HepG2 (cell line): ENCODE data around the gene HIVEP2. TPM values are rescaled to one million over a fixed set of nuclear protein-coding genes. Genes with fewer than 3 reads are reported as not detected.
A peak's percentile ranks its signal among the peaks of the same experiment; 100 is the strongest.

Experiments used
- ATAC-seq: fragments of 200-7000 bp; cut with Tn5 transposase; 3 replicates; pipeline ENCODE4 v1.9.1; 2020; ENCODE audit warnings: mild to moderate bottlenecking, moderate library complexity
- BruUV-seq: library from RNA; stranded (reverse); fragments of 400-500 nt; replicated peaks from 2 replicates; lab custom pipeline; 2021; lab: Mats Ljungman, UMichigan
- CTCF ChIA-PET: fragments of 300-600 bp; formaldehyde crosslinking; extraction: SDS; loops from one replicate; lab custom pipeline; 2021; ENCODE audit warnings: low total read pairs, inconsistent platforms, low intra/inter-chr PET ratio; lab: Yijun Ruan, JAX
- POLR2A ChIA-PET: fragments of 350-600 bp; sonication (Branson Sonifier 250); formaldehyde crosslinking; loops from one replicate; lab custom pipeline; 2020; ENCODE audit warnings: antibody characterized with exemption, inconsistent platforms; lab: Yijun Ruan, JAX
- DNase-seq: peaks from one replicate; pipeline ENCODE4 v3.0.0-alpha.2; 2015; ENCODE audit warnings: low spot score
- FAIRE-seq: peaks from 3 replicates; lab custom pipeline; 2011; peaks lifted over from hg19 to GRCh38; lab: Jason Lieb, UNC
- H2AFZ ChIP-seq: one replicate; pipeline ENCODE4 v1.6.1; 2011; ENCODE audit warnings: low read length, inconsistent platforms
- H3K27ac ChIP-seq: fragments of 300-600 bp; 3 replicates; pipeline ENCODE4 v1.8.0; 2011; ENCODE audit warnings: mixed run types, mild to moderate bottlenecking, mixed read lengths, low read length, inconsistent platforms; ENCODE audit not compliant: insufficient read depth; ENCODE audit errors: extremely low read length
- H3K27me3 ChIP-seq, 2 experiments: fragments of 200-600 bp in 1 of 2; 2 replicates in 1 of 2; 3 replicates in 1 of 2; pipeline versions ENCODE4 v1.6.0 to v1.8.0; 2011; ENCODE audit warnings: low read length in 2 of 2, mild to moderate bottlenecking in 2 of 2, moderate library complexity in 2 of 2, inconsistent platforms in 1 of 2; ENCODE audit not compliant: insufficient read depth in 2 of 2, control insufficient read depth in 1 of 2
- H3K36me3 ChIP-seq, 2 experiments: fragments of 200-600 bp in 1 of 2; replicated peaks in 1 of 2; 2 replicates in 1 of 2; 3 replicates in 1 of 2; pipeline versions ENCODE4 v1.5.1 to v1.8.0; 2011; ENCODE audit warnings: low read length in 2 of 2, inconsistent platforms in 1 of 2; ENCODE audit not compliant: insufficient read depth in 2 of 2, control insufficient read depth in 1 of 2
- H3K4me1 ChIP-seq: 2 replicates; pipeline ENCODE4 v1.5.1; 2012; ENCODE audit warnings: low read length, inconsistent platforms; ENCODE audit not compliant: insufficient read depth
- H3K4me2 ChIP-seq: 2 replicates; pipeline ENCODE4 v1.6.0; 2011; ENCODE audit warnings: low read depth, low read length, inconsistent platforms
- H3K4me3 ChIP-seq, 3 experiments: fragments of 200-600 bp in 1 of 3; sonication (generic), shearing (Covaris generic) in 1 of 3; replicated peaks in 1 of 3; 2 replicates each; pipeline ENCODE4 v1.5.1; 2011 to 2016; ENCODE audit warnings: low read length in 3 of 3, inconsistent platforms in 2 of 3, low read depth in 2 of 3, mild to moderate bottlenecking in 2 of 3, control low read depth in 1 of 3, mixed read lengths in 1 of 3; ENCODE audit not compliant: insufficient read depth in 1 of 3
- H3K79me2 ChIP-seq: one replicate; pipeline ENCODE4 v1.6.1; 2011; ENCODE audit warnings: low read length, inconsistent platforms; ENCODE audit not compliant: insufficient read depth
- H3K9ac ChIP-seq: 2 replicates; pipeline ENCODE4 v1.6.0; 2011; ENCODE audit warnings: mild to moderate bottlenecking, low read depth, low read length, inconsistent platforms; ENCODE audit not compliant: insufficient read depth
- H3K9me3 ChIP-seq: 2 replicates; pipeline ENCODE4 v1.5.1; 2012; ENCODE audit warnings: mild to moderate bottlenecking, low read length
- H4K20me1 ChIP-seq: 2 replicates; pipeline ENCODE4 v1.6.0; 2011; ENCODE audit warnings: inconsistent platforms, mild to moderate bottlenecking, low read length, moderate library complexity; ENCODE audit not compliant: insufficient read depth
- DMTF1 ChIP-seq: sonication (generic); formaldehyde crosslinking; IDR thresholded peaks from 2 replicates; pipeline ENCODE4 v1.4.0; 2020; ENCODE audit warnings: mild to moderate bottlenecking, missing genetic modification reagents
- FLYWCH1 ChIP-seq: sonication (generic); formaldehyde crosslinking; IDR thresholded peaks from 2 replicates; pipeline ENCODE4 v1.8.1; 2023; ENCODE audit warnings: mild to moderate bottlenecking, missing genetic modification reagents
- JARID2 ChIP-seq: sonication (generic); formaldehyde crosslinking; IDR thresholded peaks from 2 replicates; pipeline ENCODE4 v1.8.1; 2023; ENCODE audit warnings: missing genetic modification reagents, inconsistent platforms; ENCODE audit not compliant: insufficient replicate concordance
- KDM3A ChIP-seq: IDR thresholded peaks from 2 replicates; pipeline ENCODE4 v1.6.1; 2018; ENCODE audit warnings: low read depth, missing compliant biosample characterization
- RAD21 ChIP-seq: fragments of 450-650 bp; formaldehyde crosslinking; IDR thresholded peaks from 2 replicates; pipeline ENCODE4 v1.5.0; 2020; ENCODE audit warnings: mild to moderate bottlenecking
- ZNF513 ChIP-seq: sonication (generic); formaldehyde crosslinking; conservative IDR thresholded peaks from 2 replicates; pipeline ENCODE4 v1.5.0; 2020; ENCODE audit warnings: missing genetic modification reagents
- ZNF629 ChIP-seq: sonication (generic); formaldehyde crosslinking; conservative IDR thresholded peaks from 2 replicates; pipeline ENCODE4 v1.5.0; 2020; ENCODE audit warnings: missing genetic modification reagents
- WGBS: methylation state at CpG from one replicate; pipeline ENCODE4 v1.1.6; 2017; ENCODE audit warnings: low lambda C conversion rate; 5-methylcytosine and 5-hydroxymethylcytosine counted together
- in situ Hi-C: cut with HindIII; loops from 2 replicates; pipeline ENCODE4 v1.10.0; 2017; ENCODE audit warnings: low pct_unique_long_range_greater_than_20kb; ENCODE audit not compliant: extremely low pct_ligation_motif_present
- intact Hi-C: fragments of 100-400 bp; cut with micrococcal nuclease; formaldehyde crosslinking; loops from one replicate; pipeline ENCODE4 v1.10.0; 2022; ENCODE audit not compliant: unreplicated experiment
- polyA plus RNA-seq, 8 experiments: library from polyadenylated mRNA; depleted of rRNA in 3 of 8; stranded (reverse) in 7 of 8; unstranded in 1 of 8; fragments of >200 nt; fragmentation: Illumina TruSeq in 4 of 8; extraction: Trizol in 4 of 8; gene quantifications; 2 replicates each; pipeline versions ENCODE4 v1.2.1 to v1.2.3, GENCODE V29; 2011 to 2016; ENCODE audit warnings: low read depth in 4 of 8, missing spikeins in 1 of 8, mixed read lengths in 1 of 8; ENCODE audit not compliant: insufficient read depth in 1 of 8
- total RNA-seq, 5 experiments: library from RNA; depleted of rRNA; stranded (reverse); fragments of >200 nt; fragmentation: Illumina TruSeq; extraction: Trizol; gene quantifications; 2 replicates each; pipeline ENCODE4 v1.2.3, GENCODE V29; 2016; ENCODE audit warnings: low read depth in 1 of 5

The HIVEP2 gene
- total and polyA plus RNA-seq, 2 of the 13 experiments (the other 11 are each of a cell fraction or from before 2014, with no cell fraction given) = 3.4 to 12.9 TPM

- Histone ChIP-seq H2AFZ (no peak overlapping the region), H3K4me2 (no peak overlapping the region), H4K20me1 (no peaks in the 10 kb centered on the region), H3K36me3 (peaks cover 9 to 27% of the 10 kb centered on the region in 2 experiments), H3K4me1 (no peaks in the 10 kb centered on the region), H3K79me2 (no peaks in the 10 kb centered on the region), H3K4me3 (no peak overlapping the region), H3K27me3 (no peaks in the 10 kb centered on the region), H3K9ac (no peak overlapping the region), H3K27ac (no peak overlapping the region), H3K9me3 (no peaks in the 10 kb centered on the region)
- ChIA-PET POLR2A (no interaction called here), CTCF (no interaction called here)
- DNase-seq (no peak), ATAC-seq (no peak), FAIRE-seq (no peak)
- in situ Hi-C loops (no loop called here), intact Hi-C loops (no loop called here)
- TF ChIP-seq KDM3A (CRISPR knock-in tag) (no peak), ZNF629 (CRISPR knock-in tag) (no peak), JARID2 (CRISPR knock-in tag) (no peak), ZNF513 (CRISPR knock-in tag) (no peak), DMTF1 (no peak), RAD21 (CRISPR knock-in tag) (no peak), FLYWCH1 (CRISPR knock-in tag) (no peak)
- WGBS = 88% methylated on average over 7 of the region's 7 CpGs
- BruUV-seq = TSS peak; percentile 45
Observed at GRCh38 chr6:142760152-142760551, 184.8 kb downstream of the HIVEP2 start.
